Measurements from ENCODE around the gene SPATA6L.

SPATA6L gene

DNA sequence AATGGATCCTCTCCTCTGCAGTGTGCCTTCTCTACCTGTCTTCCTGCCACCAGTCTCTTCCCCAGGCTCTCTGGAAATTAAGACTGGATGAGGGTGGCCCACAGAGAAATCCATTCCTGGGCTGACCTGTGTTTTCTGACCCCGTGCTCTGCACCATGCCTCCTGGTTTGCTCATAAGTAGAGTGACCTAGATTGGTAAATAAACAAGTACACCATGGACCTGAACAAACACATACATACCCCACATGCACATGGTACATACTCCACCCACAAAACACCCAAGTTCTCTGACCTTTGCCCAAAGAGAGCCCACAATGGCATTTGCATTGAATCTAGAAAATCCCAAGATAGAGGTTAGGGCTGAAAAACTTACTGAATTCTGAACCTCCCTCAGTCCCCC lies 81.6 kb downstream of the SPATA6L start:
- no peaks in the 10 kb centered on the region for H3K9me3 ChIP-seq (ENCODE audit: low read length)
- H3K36me3 ChIP-seq (ENCODE audit: insufficient read depth, low read length) = no peaks in the 10 kb centered on the region
- H3K4me3 ChIP-seq (ENCODE audit: low read length) = no peak overlapping the region
- H2AFZ ChIP-seq (ENCODE audit: low read depth, low read length) = no peak overlapping the region
- H3K27me3 ChIP-seq (ENCODE audit: insufficient read depth, low read length) = no peaks in the 10 kb centered on the region
- H3K4me1 ChIP-seq (ENCODE audit: insufficient read depth, low read length) = peaks cover 4% of the 10 kb centered on the region

DNA sequence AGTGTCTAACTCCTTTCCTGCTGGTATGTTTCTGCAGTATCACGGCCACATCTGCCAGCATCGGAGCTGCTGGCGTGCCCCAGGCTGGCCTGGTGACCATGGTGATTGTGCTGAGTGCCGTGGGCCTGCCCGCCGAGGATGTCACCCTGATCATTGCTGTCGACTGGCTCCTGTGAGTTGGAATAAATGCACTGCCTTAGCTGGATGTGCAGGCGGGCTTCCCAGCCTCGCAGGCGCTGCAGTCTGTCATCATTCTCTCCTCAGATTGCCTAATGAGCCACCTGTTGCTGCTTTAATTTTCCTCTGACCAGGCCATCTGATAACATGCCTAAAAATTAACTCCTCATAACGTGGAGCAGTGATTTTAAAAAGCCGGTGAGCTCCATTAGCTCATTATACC lies 83.3 kb downstream of the SPATA6L start:
- Histone ChIP-seq H3K36me3 (ENCODE audit: insufficient read depth, low read length) (no peaks in the 10 kb centered on the region), H3K27me3 (ENCODE audit: insufficient read depth, low read length) (no peaks in the 10 kb centered on the region)

GRCh38 chr9:4581861-4582565 lies 84.3 kb downstream of the SPATA6L start:
- H3K27me3 ChIP-seq (ENCODE audit: insufficient read depth, low read length) = no peaks in the 10 kb centered on the region
- H2AFZ ChIP-seq (ENCODE audit: low read depth, low read length) = no peak overlapping the region
- no peaks in the 10 kb centered on the region for H3K36me3 ChIP-seq (ENCODE audit: insufficient read depth, low read length)
- H3K4me3 ChIP-seq (ENCODE audit: low read length) = no peak overlapping the region
- H3K9me3 ChIP-seq (ENCODE audit: low read length) = no peaks in the 10 kb centered on the region
- peaks cover 4% of the 10 kb centered on the region for H3K4me1 ChIP-seq (ENCODE audit: insufficient read depth, low read length)

More for the DNA sequence above, 83.3 kb downstream of the SPATA6L start:
- Histone ChIP-seq H3K9me3 (ENCODE audit: low read length) (no peaks in the 10 kb centered on the region), H3K4me3 (ENCODE audit: low read length) (no peak overlapping the region), H3K4me1 (ENCODE audit: insufficient read depth, low read length) (peaks cover 4% of the 10 kb centered on the region), H2AFZ (ENCODE audit: low read depth, low read length) (no peak overlapping the region)

- Histone ChIP-seq H3K4me1 (ENCODE audit: insufficient read depth, low read length) (peaks cover 4% of the 10 kb centered on the region), H3K4me3 (ENCODE audit: low read length) (no peak overlapping the region), H3K9me3 (ENCODE audit: low read length) (no peaks in the 10 kb centered on the region), H2AFZ (ENCODE audit: low read depth, low read length) (no peak overlapping the region), H3K36me3 (ENCODE audit: insufficient read depth, low read length) (no peaks in the 10 kb centered on the region), H3K27me3 (ENCODE audit: insufficient read depth, low read length) (no peaks in the 10 kb centered on the region)
Measured at GRCh38 chr9:4581035-4581760, 85.1 kb downstream of the SPATA6L start.

DNA sequence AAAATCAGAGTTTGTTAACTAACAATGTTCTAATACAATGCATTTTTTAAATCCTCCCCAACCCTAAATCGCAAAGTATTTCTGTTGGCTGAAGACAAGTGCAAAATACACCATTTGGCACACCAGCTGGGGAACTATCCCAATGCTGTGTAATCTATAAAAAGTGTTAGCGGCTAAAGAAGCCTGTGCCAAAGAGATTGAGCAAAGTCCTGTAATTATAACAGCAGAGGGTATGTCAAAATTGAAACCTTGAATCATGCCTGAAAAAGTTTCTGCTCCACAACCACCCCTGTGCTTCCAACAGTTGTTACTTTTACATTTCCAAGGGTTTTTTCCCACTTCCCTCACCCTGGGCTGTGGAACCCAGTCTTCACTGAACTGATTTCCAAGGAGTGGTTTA lies 87.3 kb downstream of the SPATA6L start:
- Histone ChIP-seq H2AFZ (ENCODE audit: low read depth, low read length) (no peak overlapping the region), H3K4me1 (ENCODE audit: insufficient read depth, low read length) (peaks cover 4% of the 10 kb centered on the region), H3K27me3 (ENCODE audit: insufficient read depth, low read length) (no peaks in the 10 kb centered on the region), H3K36me3 (ENCODE audit: insufficient read depth, low read length) (no peaks in the 10 kb centered on the region), H3K4me3 (ENCODE audit: low read length) (no peak overlapping the region), H3K9me3 (ENCODE audit: low read length) (no peaks in the 10 kb centered on the region)

DNA sequence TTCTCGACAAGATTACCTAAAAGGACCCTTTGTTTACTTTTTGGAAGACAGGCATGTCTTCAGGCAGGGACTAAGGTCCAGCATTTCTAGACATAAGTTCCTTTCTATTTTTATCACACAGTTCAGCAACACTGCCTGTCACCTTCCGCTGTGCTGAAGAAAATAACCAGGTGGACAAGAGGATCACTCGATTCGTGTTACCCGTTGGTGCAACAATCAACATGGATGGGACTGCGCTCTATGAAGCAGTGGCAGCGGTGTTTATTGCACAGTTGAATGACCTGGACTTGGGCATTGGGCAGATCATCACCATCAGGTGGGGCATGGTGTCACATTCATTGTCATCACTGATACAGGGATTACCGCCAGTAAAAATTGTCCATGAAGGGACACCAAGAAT lies 89.8 kb downstream of the SPATA6L start:
- H3K4me1 ChIP-seq (ENCODE audit: insufficient read depth, low read length) = peaks cover 1% of the 10 kb centered on the region
- H3K36me3 ChIP-seq (ENCODE audit: insufficient read depth, low read length) = no peaks in the 10 kb centered on the region
- no peak overlapping the region for H3K4me3 ChIP-seq (ENCODE audit: low read length)
- no peak overlapping the region for H2AFZ ChIP-seq (ENCODE audit: low read depth, low read length)
- no peaks in the 10 kb centered on the region for H3K9me3 ChIP-seq (ENCODE audit: low read length)
- no peaks in the 10 kb centered on the region for H3K27me3 ChIP-seq (ENCODE audit: insufficient read depth, low read length)

- Histone ChIP-seq H3K4me3 (ENCODE audit: low read length) (no peak overlapping the region), H3K9me3 (ENCODE audit: low read length) (no peaks in the 10 kb centered on the region), H3K4me1 (ENCODE audit: insufficient read depth, low read length) (no peaks in the 10 kb centered on the region), H3K27me3 (ENCODE audit: insufficient read depth, low read length) (no peaks in the 10 kb centered on the region), H3K36me3 (ENCODE audit: insufficient read depth, low read length) (no peaks in the 10 kb centered on the region), H2AFZ (ENCODE audit: low read depth, low read length) (no peak overlapping the region)
Measured at GRCh38 chr9:4575997-4576396, 90.3 kb downstream of the SPATA6L start.

DNA sequence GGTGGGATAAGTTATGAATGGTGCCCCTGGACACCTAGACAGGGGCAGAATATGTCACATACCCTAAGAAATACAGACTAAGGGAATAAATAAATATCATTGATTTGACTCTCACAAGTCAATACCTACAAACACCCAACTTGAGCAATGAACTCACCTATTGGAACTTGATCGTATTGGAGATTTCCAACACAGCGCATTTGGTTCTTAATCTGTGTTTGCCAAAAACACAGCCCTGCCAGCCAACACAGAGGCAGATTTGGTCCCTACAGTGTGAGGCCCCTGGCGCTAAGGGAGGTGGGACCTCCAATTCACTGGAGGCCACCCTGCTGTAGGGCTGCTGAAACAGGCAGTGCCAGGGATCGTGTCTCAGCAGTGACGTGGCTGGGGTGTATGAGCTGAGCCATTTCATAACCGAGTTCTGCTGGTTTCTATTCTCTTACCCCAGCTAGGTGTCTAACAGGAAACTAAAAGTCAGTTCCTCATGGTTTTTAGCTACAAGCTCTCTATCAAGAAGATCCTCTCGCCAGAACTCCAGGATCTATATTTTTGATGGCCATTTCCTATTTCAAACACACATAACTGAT lies 91.5 kb downstream of the SPATA6L start:
- no peaks in the 10 kb centered on the region for H3K27me3 ChIP-seq (ENCODE audit: insufficient read depth, low read length)
- H3K4me1 ChIP-seq (ENCODE audit: insufficient read depth, low read length) = no peaks in the 10 kb centered on the region
- no peak overlapping the region for H2AFZ ChIP-seq (ENCODE audit: low read depth, low read length)
- H3K36me3 ChIP-seq (ENCODE audit: insufficient read depth, low read length) = no peaks in the 10 kb centered on the region
- H3K9me3 ChIP-seq (ENCODE audit: low read length) = no peaks in the 10 kb centered on the region
- no peak overlapping the region for H3K4me3 ChIP-seq (ENCODE audit: low read length)

DNA sequence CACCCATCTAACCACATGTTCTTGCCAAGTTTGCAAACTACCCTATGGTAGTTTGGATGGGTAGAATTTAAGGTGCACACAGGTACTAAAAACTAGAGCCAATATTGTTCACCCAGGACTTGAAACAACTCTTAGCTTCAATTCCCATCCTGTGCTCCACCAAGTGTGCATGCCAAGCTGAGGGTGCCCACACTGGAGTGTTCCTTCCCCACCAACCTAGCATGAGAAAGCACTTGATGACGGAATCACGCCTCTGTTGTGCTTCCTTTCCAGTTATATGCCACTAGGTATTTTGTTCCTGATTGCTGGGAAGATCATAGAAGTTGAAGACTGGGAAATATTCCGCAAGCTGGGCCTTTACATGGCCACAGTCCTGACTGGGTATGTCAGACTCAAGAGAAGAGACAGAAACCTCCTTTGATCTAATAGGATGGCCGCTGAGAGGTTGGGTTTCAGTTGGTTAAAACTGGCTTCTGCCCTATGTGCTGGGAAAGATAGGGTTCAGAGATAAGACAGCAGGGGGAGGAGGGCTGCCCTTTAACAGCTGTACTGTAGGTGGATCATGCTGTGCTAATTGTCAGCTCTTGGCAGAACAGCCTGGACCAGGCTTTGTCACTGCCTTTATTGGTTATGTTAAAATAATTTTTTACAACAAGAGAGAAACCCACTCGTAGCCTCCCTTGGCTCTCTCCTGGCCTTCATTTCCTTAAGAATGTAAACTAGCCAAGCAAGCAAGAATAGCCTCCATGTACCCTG lies 92.5 kb downstream of the SPATA6L start:
- no peaks in the 10 kb centered on the region for H3K36me3 ChIP-seq (ENCODE audit: insufficient read depth, low read length)
- H2AFZ ChIP-seq (ENCODE audit: low read depth, low read length) = no peak overlapping the region
- H3K4me1 ChIP-seq (ENCODE audit: insufficient read depth, low read length) = no peaks in the 10 kb centered on the region
- no peak overlapping the region for H3K4me3 ChIP-seq (ENCODE audit: low read length)
- no peaks in the 10 kb centered on the region for H3K9me3 ChIP-seq (ENCODE audit: low read length)
- no peaks in the 10 kb centered on the region for H3K27me3 ChIP-seq (ENCODE audit: insufficient read depth, low read length)

GRCh38 chr9:4573176-4573575 lies 93.1 kb downstream of the SPATA6L start:
- Histone ChIP-seq H3K27me3 (ENCODE audit: insufficient read depth, low read length) (no peaks in the 10 kb centered on the region), H3K9me3 (ENCODE audit: low read length) (no peaks in the 10 kb centered on the region), H3K4me1 (ENCODE audit: insufficient read depth, low read length) (no peaks in the 10 kb centered on the region), H2AFZ (ENCODE audit: low read depth, low read length) (no peak overlapping the region), H3K4me3 (ENCODE audit: low read length) (no peak overlapping the region), H3K36me3 (ENCODE audit: insufficient read depth, low read length) (no peaks in the 10 kb centered on the region)

- no peaks in the 10 kb centered on the region for H3K9me3 ChIP-seq (ENCODE audit: low read length)
- H2AFZ ChIP-seq (ENCODE audit: low read depth, low read length) = no peak overlapping the region
- no peaks in the 10 kb centered on the region for H3K4me1 ChIP-seq (ENCODE audit: insufficient read depth, low read length)
- H3K4me3 ChIP-seq (ENCODE audit: low read length) = no peak overlapping the region
- H3K27me3 ChIP-seq (ENCODE audit: insufficient read depth, low read length) = no peaks in the 10 kb centered on the region
- no peaks in the 10 kb centered on the region for H3K36me3 ChIP-seq (ENCODE audit: insufficient read depth, low read length)
Measured at GRCh38 chr9:4572184-4572826, 94.0 kb downstream of the SPATA6L start.

DNA sequence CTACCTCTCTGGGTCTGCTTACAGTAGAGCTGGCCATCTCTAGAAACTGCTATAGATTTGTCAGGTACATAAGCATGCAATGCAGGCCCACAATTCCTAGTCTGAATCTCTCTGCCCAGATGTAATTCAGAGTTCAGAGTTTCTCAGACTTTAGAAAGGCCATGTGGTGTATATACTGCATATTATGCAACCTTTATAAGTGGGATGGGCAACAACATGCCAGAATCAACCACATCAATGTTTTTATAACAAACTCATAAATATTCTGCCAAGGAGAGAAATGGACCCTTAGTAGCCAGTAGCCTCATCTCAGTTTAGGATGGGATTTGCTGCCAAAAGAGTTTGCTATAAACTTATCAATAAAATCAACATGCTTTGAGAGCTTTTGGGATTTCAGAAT lies 97.2 kb downstream of the SPATA6L start:
- H3K9me3 ChIP-seq (ENCODE audit: low read length) = no peaks in the 10 kb centered on the region
- H3K27me3 ChIP-seq (ENCODE audit: insufficient read depth, low read length) = no peaks in the 10 kb centered on the region
- no peak overlapping the region for H3K4me3 ChIP-seq (ENCODE audit: low read length)
- H3K36me3 ChIP-seq (ENCODE audit: insufficient read depth, low read length) = no peaks in the 10 kb centered on the region
- no peak overlapping the region for H2AFZ ChIP-seq (ENCODE audit: low read depth, low read length)
- no peaks in the 10 kb centered on the region for H3K4me1 ChIP-seq (ENCODE audit: insufficient read depth, low read length)

All from neuron (in vitro differentiated cells).